Measurements from ENCODE around the gene CAVIN4.

The CAVIN4 gene

DNA sequence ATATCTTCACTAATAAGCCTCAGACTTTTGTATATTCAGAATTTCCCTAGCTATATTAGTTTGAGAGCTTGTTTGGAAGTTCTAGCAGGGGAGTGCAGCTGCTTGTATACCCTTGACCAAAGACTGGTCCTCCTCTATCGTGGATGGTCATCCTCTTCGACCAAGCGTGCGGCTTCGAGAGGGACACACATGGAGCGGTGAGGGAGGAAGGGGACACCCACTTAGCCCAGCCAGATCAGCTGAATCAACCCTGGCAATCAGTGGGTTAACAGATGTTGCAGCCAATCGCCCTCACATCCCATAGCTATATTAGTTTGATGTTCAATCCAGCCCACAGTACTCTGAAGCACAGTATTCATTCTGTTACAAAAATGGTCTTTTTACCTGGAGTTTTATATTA, 3.2 kb downstream of the CAVIN4 start:
- Histone ChIP-seq H3K27me3 (replicated peaks; ENCODE audit: insufficient read depth, low read length) (no peaks in the 10 kb centered on the region), H3K36me3 (replicated peaks; ENCODE audit: insufficient read depth, low read length) (no peaks in the 10 kb centered on the region)

DNA sequence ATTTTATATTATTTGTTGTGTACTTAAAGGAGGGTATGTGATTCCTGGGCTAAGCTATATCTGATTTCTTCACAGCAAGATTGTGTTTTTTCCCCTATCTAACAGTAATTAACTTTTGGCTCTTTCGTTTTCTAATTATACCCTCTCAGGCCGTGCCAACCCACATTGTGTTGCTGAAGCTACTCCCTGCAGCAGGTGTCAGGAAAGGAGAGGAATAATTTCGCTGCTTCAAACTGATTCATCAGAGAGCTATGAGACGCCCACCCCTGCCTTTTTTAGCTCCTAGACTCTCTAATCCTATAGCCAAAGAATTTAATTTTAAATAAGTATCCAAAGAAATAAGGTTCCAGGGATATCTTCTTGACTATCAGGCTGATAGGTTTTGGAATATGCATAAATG, 3.8 kb downstream of the CAVIN4 start:
- no peaks in the 10 kb centered on the region for H3K9me2 ChIP-seq (replicated peaks; ENCODE audit: insufficient read depth, low read length)
- no peaks in the 10 kb centered on the region for H3K9me3 ChIP-seq (replicated peaks; ENCODE audit: insufficient read depth, low read length)
- H3K4me2 ChIP-seq (ENCODE audit: low read depth, low read length) = peak overlapping the region; percentile 44
- H3K9ac ChIP-seq (ENCODE audit: low read length) = peak overlapping the region; percentile 7; the same call in 1 of the 2 replicates
- peak overlapping the region; percentile 6; the same call in 1 of the 2 replicates for H3K27ac ChIP-seq (ENCODE audit: low read length)
- H3F3A ChIP-seq (ENCODE audit: insufficient read depth, low read length) = peaks cover 6% of the 10 kb centered on the region; the same call in 1 of the 2 replicates
- H4K20me1 ChIP-seq (ENCODE audit: insufficient read depth, low read length) = no peaks in the 10 kb centered on the region
- no peaks in the 10 kb centered on the region for H3K36me3 ChIP-seq (replicated peaks; ENCODE audit: insufficient read depth, low read length)
- TF ChIP-seq EZH2phosphoT487 (IDR thresholded peaks at IDR 0.05; ENCODE audit: low read length) (no peak), CTCF (IDR thresholded peaks at IDR 0.05; ENCODE audit: low read length) (no peak), EZH2 (optimal IDR thresholded peaks at IDR 0.05; ENCODE audit: low read depth, low read length) (no peak)
- H3K4me3 ChIP-seq (ENCODE audit: low read length) = peak overlapping the region; percentile 17; the same call in 1 of the 2 replicates
- peak; percentile 51 for DNase-seq
- H3K4me1 ChIP-seq (ENCODE audit: low read length) = peaks cover 14% of the 10 kb centered on the region
- H3K79me2 ChIP-seq (ENCODE audit: low read length) = no peaks in the 10 kb centered on the region
- no peaks in the 10 kb centered on the region for H3K27me3 ChIP-seq (replicated peaks; ENCODE audit: insufficient read depth, low read length)
- no peak overlapping the region for H2AFZ ChIP-seq (ENCODE audit: low read length)

More for the DNA sequence above, 3.2 kb downstream of the CAVIN4 start:
- Histone ChIP-seq H3K79me2 (ENCODE audit: low read length) (no peaks in the 10 kb centered on the region), H4K20me1 (ENCODE audit: insufficient read depth, low read length) (no peaks in the 10 kb centered on the region), H3K4me2 (ENCODE audit: low read depth, low read length) (peak overlapping the region; percentile 44), H3K9me2 (replicated peaks; ENCODE audit: insufficient read depth, low read length) (no peaks in the 10 kb centered on the region), H3F3A (ENCODE audit: insufficient read depth, low read length) (peaks cover 6% of the 10 kb centered on the region; the same call in 1 of the 2 replicates), H3K4me3 (ENCODE audit: low read length) (0 out of 2 replicates have a peak overlapping the region, but pooled peaks have one; percentile 17), H3K9ac (ENCODE audit: low read length) (no peak overlapping the region), H3K27ac (ENCODE audit: low read length) (peak overlapping the region; percentile 6; the same call in 1 of the 2 replicates), H2AFZ (ENCODE audit: low read length) (no peak overlapping the region), H3K4me1 (ENCODE audit: low read length) (peaks cover 14% of the 10 kb centered on the region), H3K9me3 (replicated peaks; ENCODE audit: insufficient read depth, low read length) (no peaks in the 10 kb centered on the region)
- no peak for DNase-seq
- TF ChIP-seq CTCF (IDR thresholded peaks at IDR 0.05; ENCODE audit: low read length) = no peak
- TF ChIP-seq EZH2phosphoT487 (IDR thresholded peaks at IDR 0.05; ENCODE audit: low read length) = no peak
- TF ChIP-seq EZH2 (optimal IDR thresholded peaks at IDR 0.05; ENCODE audit: low read depth, low read length) = no peak

DNA sequence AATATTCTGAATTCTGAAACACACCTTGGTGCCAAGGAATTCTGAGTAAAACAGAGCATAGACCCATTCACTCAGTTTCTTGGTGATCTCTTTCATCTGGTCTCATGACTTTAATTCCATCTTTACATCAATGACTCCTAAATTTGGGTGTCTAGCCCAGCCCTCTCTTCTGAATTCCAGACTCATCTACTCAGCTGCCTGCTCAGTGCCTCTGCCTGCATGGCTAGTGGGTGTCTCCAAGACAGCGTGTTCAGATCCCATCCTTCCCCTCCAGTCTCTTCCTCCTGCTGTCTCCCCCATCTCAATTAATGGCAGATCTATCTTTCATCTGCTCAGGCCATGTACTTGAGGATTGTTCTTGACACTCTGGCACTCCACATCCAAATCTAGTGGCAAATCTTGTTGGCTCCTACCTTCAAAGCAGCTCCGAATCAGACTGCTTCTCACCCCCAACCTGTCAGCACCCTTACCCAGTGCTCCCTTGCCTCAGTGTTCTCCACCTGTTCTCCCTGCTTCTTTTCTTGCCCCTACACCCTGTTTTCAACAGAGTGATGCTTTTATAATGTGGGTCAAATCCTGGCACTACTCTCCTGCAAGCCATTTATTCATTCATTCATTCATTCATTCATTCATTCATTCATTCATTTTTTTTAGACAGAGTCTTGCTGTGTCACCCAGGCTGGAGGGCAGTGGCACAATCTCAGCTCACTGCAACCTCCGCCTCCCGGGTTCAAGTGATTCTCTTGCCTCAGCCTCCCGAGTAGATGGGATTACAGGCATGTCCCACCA, 5.3 kb downstream of the CAVIN4 start:
- no peaks in the 10 kb centered on the region for H3K9me2 ChIP-seq (replicated peaks; ENCODE audit: insufficient read depth, low read length)
- no peak overlapping the region for H3K4me3 ChIP-seq (ENCODE audit: low read length)
- DNase-seq = no peak
- H3K79me2 ChIP-seq (ENCODE audit: low read length) = no peaks in the 10 kb centered on the region
- no peak for TF ChIP-seq EZH2 (optimal IDR thresholded peaks at IDR 0.05; ENCODE audit: low read depth, low read length)
- no peak for TF ChIP-seq CTCF (IDR thresholded peaks at IDR 0.05; ENCODE audit: low read length)
- no peak for TF ChIP-seq EZH2phosphoT487 (IDR thresholded peaks at IDR 0.05; ENCODE audit: low read length)
- H3K4me2 ChIP-seq (ENCODE audit: low read depth, low read length) = no peak overlapping the region
- H3K27me3 ChIP-seq (replicated peaks; ENCODE audit: insufficient read depth, low read length) = no peaks in the 10 kb centered on the region
- H4K20me1 ChIP-seq (ENCODE audit: insufficient read depth, low read length) = no peaks in the 10 kb centered on the region
- H3K4me1 ChIP-seq (ENCODE audit: low read length) = peaks cover 14% of the 10 kb centered on the region
- H3K36me3 ChIP-seq (replicated peaks; ENCODE audit: insufficient read depth, low read length) = no peaks in the 10 kb centered on the region
- no peak overlapping the region for H3K27ac ChIP-seq (ENCODE audit: low read length)
- H3F3A ChIP-seq (ENCODE audit: insufficient read depth, low read length) = peaks cover 6% of the 10 kb centered on the region; the same call in 1 of the 2 replicates
- no peak overlapping the region for H2AFZ ChIP-seq (ENCODE audit: low read length)
- no peak overlapping the region for H3K9ac ChIP-seq (ENCODE audit: low read length)
- H3K9me3 ChIP-seq (replicated peaks; ENCODE audit: insufficient read depth, low read length) = no peaks in the 10 kb centered on the region

Measured in MM.1S (cell line).